ENCODE results near the gene IQGAP1. TPM values are rescaled to one million over a fixed set of nuclear protein-coding genes. Genes with fewer than 3 reads are reported as not detected.
A peak's percentile ranks its signal among the peaks of the same experiment; 100 is the strongest.
"Not testable (repeated sequence)": the region's sequence is repeated elsewhere in the genome, so short reads cannot be mapped to it uniquely, and the experiment has no call there.

Gene IQGAP1
- polyA plus RNA-seq, 3 donors, result 140 to 276 (median 207) TPM

- peaks cover 66% of the 10 kb centered on the region for H4K20me1 ChIP-seq (ENCODE audit: insufficient read depth, low read length)
- DNase-seq, result peak in 2 of 3 donors; percentile 56 to 59
- H2AFZ ChIP-seq (ENCODE audit: insufficient read depth, low read depth, low read length, poor library complexity, severe bottlenecking), result no peak overlapping the region
- peaks cover 2 to 12% (median 4%) of the 10 kb centered on the region in 7 donors for H3K9me3 Mint-ChIP-seq
- peak overlapping the region; percentile 81 for H3K4me2 ChIP-seq (replicated peaks; ENCODE audit: extremely low read depth, low read length, poor library complexity, severe bottlenecking)
- H3K27ac ChIP-seq (ENCODE audit: low read depth in 1 of 2, low read length in 2 of 2), result peak overlapping the region; percentile 60 to 84
- no peaks in the 10 kb centered on the region for H3K27me3 ChIP-seq (ENCODE audit: control insufficient read depth in 2 of 2, insufficient read depth in 2 of 2, low read length in 2 of 2)
- peaks cover 0 to 3% (median 1%) of the 10 kb centered on the region in 3 donors for H3K27me3 Mint-ChIP-seq (ENCODE audit: low read depth in 3 of 3)
- peaks cover 81% of the 10 kb centered on the region for H3K4me1 Mint-ChIP-seq
- H3K27ac Mint-ChIP-seq, result peak overlapping the region; percentile 89 to 97 (median 97)
- WGBS (ENCODE audit: insufficient coverage), result 17% methylated on average over 5 of the region's 10 CpGs
- peak overlapping the region; percentile 4 for H3K9ac ChIP-seq (ENCODE audit: insufficient read depth, low read length, poor library complexity, severe bottlenecking)
- peak overlapping the region; percentile 19 to 67 (median 46) for H3K4me3 ChIP-seq (replicated peaks in 1 of 3; ENCODE audit: low read depth in 2 of 3, low read length in 3 of 3)
- intact Hi-C loops (cut with micrococcal nuclease), result loop anchor here in 1 of 2 donors (10.0 kb wide), 1 partner anchor 49 kb away; no protein-coding TSS in a partner anchor
- H3K36me3 ChIP-seq (replicated peaks in 1 of 2; ENCODE audit: control insufficient read depth in 1 of 2, insufficient read depth in 2 of 2, low read length in 2 of 2), result no peaks in the 10 kb centered on the region
- no peaks in the 10 kb centered on the region for H3K9me3 ChIP-seq (replicated peaks in 1 of 2; ENCODE audit: control insufficient read depth in 1 of 2, insufficient read depth in 1 of 2, low read length in 2 of 2)
- TF ChIP-seq CTCF (IDR thresholded peaks at IDR 0.05), result no peak
- peak overlapping the region; percentile 71 to 89 for H3K4me3 Mint-ChIP-seq
- peaks cover 66 to 75% of the 10 kb centered on the region in 2 donors for H3K4me1 ChIP-seq (ENCODE audit: control insufficient read depth in 1 of 2, insufficient read depth in 2 of 2, low read length in 2 of 2)
- H3K36me3 Mint-ChIP-seq, result peaks cover 25 to 34% of the 10 kb centered on the region in 2 donors
- H3K79me2 ChIP-seq (ENCODE audit: insufficient read depth, low read length), result peaks cover 100% of the 10 kb centered on the region
These were observed 25.7 kb downstream of the IQGAP1 start for GRCh38 chr15:90413411-90414379.

- WGBS (ENCODE audit: insufficient coverage), result 92% methylated on average over 2 of the region's 9 CpGs
- Histone ChIP-seq H3K4me2 (replicated peaks; ENCODE audit: extremely low read depth, low read length, poor library complexity, severe bottlenecking) (peak overlapping the region; percentile 81), H3K36me3 (replicated peaks in 1 of 2; ENCODE audit: control insufficient read depth in 1 of 2, insufficient read depth in 2 of 2, low read length in 2 of 2) (no peaks in the 10 kb centered on the region), H4K20me1 (ENCODE audit: insufficient read depth, low read length) (peaks cover 66% of the 10 kb centered on the region), H3K4me1 (ENCODE audit: control insufficient read depth in 1 of 2, insufficient read depth in 2 of 2, low read length in 2 of 2) (peaks cover 62 to 72% of the 10 kb centered on the region in 2 donors), H3K4me3 (replicated peaks in 1 of 3; ENCODE audit: low read depth in 2 of 3, low read length in 3 of 3) (peak overlapping the region in 1 of 3 experiments; percentile 67), H3K9me3 (replicated peaks in 1 of 2; ENCODE audit: control insufficient read depth in 1 of 2, insufficient read depth in 1 of 2, low read length in 2 of 2) (no peaks in the 10 kb centered on the region), H2AFZ (ENCODE audit: insufficient read depth, low read depth, low read length, poor library complexity, severe bottlenecking) (no peak overlapping the region), H3K27ac (ENCODE audit: low read depth in 1 of 2, low read length in 2 of 2) (peak overlapping the region; percentile 23 to 84), H3K27me3 (ENCODE audit: control insufficient read depth in 2 of 2, insufficient read depth in 2 of 2, low read length in 2 of 2) (no peaks in the 10 kb centered on the region), H3K9ac (ENCODE audit: insufficient read depth, low read length, poor library complexity, severe bottlenecking) (no peak overlapping the region), H3K79me2 (ENCODE audit: insufficient read depth, low read length) (peaks cover 100% of the 10 kb centered on the region)
- no peak for TF ChIP-seq CTCF (IDR thresholded peaks at IDR 0.05)
- Mint-ChIP-seq H3K4me3 (peak overlapping the region; percentile 21 to 79), H3K4me1 (peaks cover 81% of the 10 kb centered on the region), H3K36me3 (peaks cover 21 to 27% of the 10 kb centered on the region in 2 donors), H3K27me3 (ENCODE audit: low read depth in 3 of 3) (peaks cover 0 to 3% (median 0%) of the 10 kb centered on the region in 3 donors), H3K27ac (peak overlapping the region; percentile 82 to 97 (median 95)), H3K9me3 (peaks cover 0 to 7% (median 3%) of the 10 kb centered on the region in 7 donors)
- DNase-seq, result peak; percentile 43 to 63 (median 49)
- intact Hi-C loops (cut with micrococcal nuclease), result loop anchor here in 1 of 2 donors (10.0 kb wide), 1 partner anchor 50 kb away; no protein-coding TSS in a partner anchor
These were observed 26.5 kb downstream of the IQGAP1 start for GRCh38 chr15:90414408-90415028.

- peaks cover 79% of the 10 kb centered on the region for H4K20me1 ChIP-seq (ENCODE audit: insufficient read depth, low read length)
- WGBS (ENCODE audit: insufficient coverage), result no CpG with 5 or more reads among the region's 5 CpGs
- not testable (repeated sequence) for H3K36me3 ChIP-seq (replicated peaks in 1 of 2; ENCODE audit: control insufficient read depth in 1 of 2, insufficient read depth in 2 of 2, low read length in 2 of 2); H3K9ac ChIP-seq (ENCODE audit: insufficient read depth, low read length, poor library complexity, severe bottlenecking); H3K4me3 Mint-ChIP-seq; DNase-seq; H3K4me2 ChIP-seq (replicated peaks; ENCODE audit: extremely low read depth, low read length, poor library complexity, severe bottlenecking); H3K27me3 ChIP-seq (ENCODE audit: control insufficient read depth in 2 of 2, insufficient read depth in 2 of 2, low read length in 2 of 2); H2AFZ ChIP-seq (ENCODE audit: insufficient read depth, low read depth, low read length, poor library complexity, severe bottlenecking); H3K27me3 Mint-ChIP-seq (ENCODE audit: low read depth in 3 of 3); H3K9me3 ChIP-seq (replicated peaks in 1 of 2; ENCODE audit: control insufficient read depth in 1 of 2, insufficient read depth in 1 of 2, low read length in 2 of 2); H3K27ac ChIP-seq (ENCODE audit: low read depth in 1 of 2, low read length in 2 of 2); H3K9me3 Mint-ChIP-seq; H3K4me3 ChIP-seq (replicated peaks in 1 of 3; ENCODE audit: low read depth in 2 of 3, low read length in 3 of 3)
- H3K4me1 ChIP-seq (ENCODE audit: control insufficient read depth in 1 of 2, insufficient read depth in 2 of 2, low read length in 2 of 2), result peaks cover 59 to 74% of the 10 kb centered on the region in 2 donors
- intact Hi-C loops (cut with micrococcal nuclease), result loop anchor here in 1 of 2 donors (10.0 kb wide), 1 partner anchor 51 kb away; no protein-coding TSS in a partner anchor
- H3K36me3 Mint-ChIP-seq, result peaks cover 17 to 22% of the 10 kb centered on the region in 2 donors
- peak overlapping the region in 1 of 7 donors; percentile 95 for H3K27ac Mint-ChIP-seq
- H3K4me1 Mint-ChIP-seq, result peaks cover 79% of the 10 kb centered on the region
- H3K79me2 ChIP-seq (ENCODE audit: insufficient read depth, low read length), result peaks cover 100% of the 10 kb centered on the region
These were observed 28.0 kb downstream of the IQGAP1 start for GRCh38 chr15:90416052-90416451.
